Vagina (tissue), 2 donors: ENCODE results near the gene CACNB1. TPM values are rescaled to one million over a fixed set of nuclear protein-coding genes. Genes with fewer than 3 reads are reported as not detected.

Source experiments
- DNase-seq, 2 donors: peaks; one replicate each; pipeline ENCODE4 v3.0.0-alpha.2; 2017; ENCODE audit errors: extremely low spot score in 2 of 2
- H3K27ac ChIP-seq: fragments of 200-600 bp; sonication (generic); one replicate; pipeline ENCODE4 v1.5.1; 2019
- H3K27me3 ChIP-seq: fragments of 200-600 bp; sonication (generic); one replicate; pipeline ENCODE4 v1.5.1; 2019
- H3K36me3 ChIP-seq, 2 donors: fragments of 200-600 bp; sonication (generic); one replicate each; pipeline ENCODE4 v1.5.1; 2017 to 2019
- H3K4me1 ChIP-seq: fragments of 200-600 bp; sonication (generic); one replicate; pipeline ENCODE4 v1.5.1; 2019
- H3K4me3 ChIP-seq, 2 donors: fragments of 200-600 bp; sonication (generic); 1 replicate in 1 of 2; 2 replicates in 1 of 2; pipeline ENCODE4 v1.5.1; 2016 to 2019
- H3K9me3 ChIP-seq: fragments of 200-600 bp; sonication (generic); one replicate; pipeline ENCODE4 v1.5.1; 2019
- POLR2A ChIP-seq, 2 donors: fragments of 450-650 bp; IDR thresholded peaks; one replicate each; pipeline ENCODE4 v1.6.1; 2017; ENCODE audit warnings: antibody characterized with exemption in 2 of 2, mild to moderate bottlenecking in 2 of 2, moderate library complexity in 2 of 2
- POLR2AphosphoS5 ChIP-seq, 2 donors: sonication (generic); formaldehyde crosslinking; IDR thresholded peaks; one replicate each; pipeline ENCODE4 v1.9.0; 2017; ENCODE audit warnings: antibody characterized with exemption in 2 of 2, mild to moderate bottlenecking in 2 of 2, low read depth in 1 of 2; ENCODE audit not compliant: insufficient read depth in 1 of 2
- intact Hi-C: fragments of 100-400 bp; cut with DNase I; formaldehyde crosslinking; loops from one replicate; pipeline ENCODE4 v1.15.1; 2023
- total RNA-seq: library from RNA; depleted of rRNA; stranded (reverse); fragments of >200 nt; gene quantifications from one replicate; pipeline ENCODE4 v1.2.3, GENCODE V29; 2016
- TF ChIP-seq, protein P1 (sequence below), 3 experiments: fragments of 450-650 bp in 2 of 3; fragments of 200-600 bp in 1 of 3; sonication (generic) in 1 of 3; IDR thresholded peaks; one replicate each; pipeline ENCODE4 v1.5.1; 2017 to 2019; ENCODE audit warnings: antibody characterized with exemption in 3 of 3, mild to moderate bottlenecking in 2 of 3, moderate library complexity in 2 of 3

Gene CACNB1
- total RNA-seq, result 8.3 TPM

DNA sequence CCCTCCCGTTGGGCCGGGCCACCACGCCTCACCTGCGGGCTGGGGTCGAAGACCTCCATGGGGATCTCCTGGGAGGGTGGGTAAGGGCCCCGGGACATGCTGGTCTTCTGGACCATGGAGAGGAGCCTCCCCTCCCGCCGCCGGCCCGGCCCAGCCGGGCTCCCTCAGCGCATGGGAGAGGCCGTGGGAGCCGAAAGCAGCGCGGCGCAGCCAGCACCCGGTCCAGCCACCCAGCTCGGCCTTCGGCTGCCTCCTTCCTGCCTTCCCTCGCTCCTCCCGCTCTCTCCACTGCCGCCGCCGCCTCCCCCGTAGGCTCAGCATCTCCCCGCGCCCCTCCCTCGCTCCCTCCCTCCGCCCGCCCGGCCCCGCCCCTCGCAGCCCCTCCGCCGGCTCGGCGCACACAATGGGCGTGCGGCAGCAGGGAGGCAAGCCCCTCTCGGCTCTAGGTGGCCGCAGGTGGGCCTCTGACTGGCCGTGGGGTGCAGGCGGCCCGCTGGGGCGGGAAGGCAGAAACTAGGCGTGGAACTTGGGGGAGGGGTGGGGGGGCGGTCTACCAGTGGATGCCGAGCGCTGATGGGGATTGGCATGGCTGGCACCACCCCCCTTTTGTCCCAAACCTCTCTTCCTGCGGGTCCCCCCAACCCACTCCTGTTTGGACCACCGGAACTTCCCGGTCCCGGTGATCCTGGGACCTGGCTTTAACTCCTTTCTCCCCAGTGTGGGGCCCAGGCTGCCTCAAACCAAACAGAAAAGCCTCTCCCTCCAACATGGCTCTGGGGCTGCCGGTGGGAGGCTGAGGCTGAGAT lies at the start of gene CACNB1:
Gene CACNB1, minus strand, starts transcription at position 290 of the 806 bp plus-strand sequence. Its CDS starts 174 bp downstream, at position 116.
- peak in 1 of 2 donors; percentile 75 for TF ChIP-seq POLR2AphosphoS5 (IDR thresholded peaks at IDR 0.05; ENCODE audit: insufficient read depth in 1 of 2, low read depth in 1 of 2)
- TF ChIP-seq, protein P1, sequence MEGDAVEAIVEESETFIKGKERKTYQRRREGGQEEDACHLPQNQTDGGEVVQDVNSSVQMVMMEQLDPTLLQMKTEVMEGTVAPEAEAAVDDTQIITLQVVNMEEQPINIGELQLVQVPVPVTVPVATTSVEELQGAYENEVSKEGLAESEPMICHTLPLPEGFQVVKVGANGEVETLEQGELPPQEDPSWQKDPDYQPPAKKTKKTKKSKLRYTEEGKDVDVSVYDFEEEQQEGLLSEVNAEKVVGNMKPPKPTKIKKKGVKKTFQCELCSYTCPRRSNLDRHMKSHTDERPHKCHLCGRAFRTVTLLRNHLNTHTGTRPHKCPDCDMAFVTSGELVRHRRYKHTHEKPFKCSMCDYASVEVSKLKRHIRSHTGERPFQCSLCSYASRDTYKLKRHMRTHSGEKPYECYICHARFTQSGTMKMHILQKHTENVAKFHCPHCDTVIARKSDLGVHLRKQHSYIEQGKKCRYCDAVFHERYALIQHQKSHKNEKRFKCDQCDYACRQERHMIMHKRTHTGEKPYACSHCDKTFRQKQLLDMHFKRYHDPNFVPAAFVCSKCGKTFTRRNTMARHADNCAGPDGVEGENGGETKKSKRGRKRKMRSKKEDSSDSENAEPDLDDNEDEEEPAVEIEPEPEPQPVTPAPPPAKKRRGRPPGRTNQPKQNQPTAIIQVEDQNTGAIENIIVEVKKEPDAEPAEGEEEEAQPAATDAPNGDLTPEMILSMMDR (IDR thresholded peaks at IDR 0.05), result no peak
- peak in 1 of 2 donors; percentile 42 for TF ChIP-seq POLR2A (IDR thresholded peaks at IDR 0.05)
- peaks cover 0 to 13% of the 10 kb centered on the region in 2 donors for H3K36me3 ChIP-seq
- no peaks in the 10 kb centered on the region for H3K27me3 ChIP-seq
- intact Hi-C loops, result no loop called here
- DNase-seq, result no peak
- no peaks in the 10 kb centered on the region for H3K9me3 ChIP-seq
- H3K4me1 ChIP-seq, result peaks cover 67% of the 10 kb centered on the region
- peak within 1 kb of the TSS; percentile 95 for H3K27ac ChIP-seq
- H3K4me3 ChIP-seq, result peak within 1 kb of the TSS; percentile 78 to 89

DNA sequence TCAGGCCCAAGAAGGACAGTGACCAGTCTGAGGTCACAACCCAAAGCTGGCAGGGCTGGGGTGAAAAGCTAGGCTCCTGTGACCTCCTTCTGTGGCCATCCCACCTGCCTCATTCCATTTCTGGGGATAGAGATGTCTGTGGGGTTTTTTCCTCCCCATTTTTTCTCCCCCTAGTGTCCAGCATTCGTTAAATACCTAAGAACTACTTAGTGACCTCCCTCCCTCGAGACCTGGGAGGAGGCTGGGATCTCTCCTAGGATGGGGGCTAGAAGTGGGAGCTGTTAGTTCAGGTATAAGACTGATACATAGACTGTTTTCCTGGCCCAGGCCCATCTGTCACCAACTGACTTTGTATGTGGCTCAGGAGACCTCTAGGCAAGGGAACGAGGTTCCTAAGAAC lies 48.8 kb upstream of the CACNB1 start:
- TF ChIP-seq POLR2A (IDR thresholded peaks at IDR 0.05) (no peak), POLR2AphosphoS5 (IDR thresholded peaks at IDR 0.05; ENCODE audit: insufficient read depth in 1 of 2, low read depth in 1 of 2) (no peak)
- TF ChIP-seq, protein P1 (IDR thresholded peaks at IDR 0.05), result no peak
- H3K4me1 ChIP-seq, result peaks cover 7% of the 10 kb centered on the region
- intact Hi-C loops, result loop anchor here (10.0 kb wide), 1 partner anchor 81 kb away; the partner anchor contains the start of gene ARL5C
- no peaks in the 10 kb centered on the region for H3K36me3 ChIP-seq
- no peak overlapping the region for H3K4me3 ChIP-seq
- H3K27me3 ChIP-seq, result no peaks in the 10 kb centered on the region
- DNase-seq, result no peak
- no peaks in the 10 kb centered on the region for H3K9me3 ChIP-seq
- no peak overlapping the region for H3K27ac ChIP-seq

DNA sequence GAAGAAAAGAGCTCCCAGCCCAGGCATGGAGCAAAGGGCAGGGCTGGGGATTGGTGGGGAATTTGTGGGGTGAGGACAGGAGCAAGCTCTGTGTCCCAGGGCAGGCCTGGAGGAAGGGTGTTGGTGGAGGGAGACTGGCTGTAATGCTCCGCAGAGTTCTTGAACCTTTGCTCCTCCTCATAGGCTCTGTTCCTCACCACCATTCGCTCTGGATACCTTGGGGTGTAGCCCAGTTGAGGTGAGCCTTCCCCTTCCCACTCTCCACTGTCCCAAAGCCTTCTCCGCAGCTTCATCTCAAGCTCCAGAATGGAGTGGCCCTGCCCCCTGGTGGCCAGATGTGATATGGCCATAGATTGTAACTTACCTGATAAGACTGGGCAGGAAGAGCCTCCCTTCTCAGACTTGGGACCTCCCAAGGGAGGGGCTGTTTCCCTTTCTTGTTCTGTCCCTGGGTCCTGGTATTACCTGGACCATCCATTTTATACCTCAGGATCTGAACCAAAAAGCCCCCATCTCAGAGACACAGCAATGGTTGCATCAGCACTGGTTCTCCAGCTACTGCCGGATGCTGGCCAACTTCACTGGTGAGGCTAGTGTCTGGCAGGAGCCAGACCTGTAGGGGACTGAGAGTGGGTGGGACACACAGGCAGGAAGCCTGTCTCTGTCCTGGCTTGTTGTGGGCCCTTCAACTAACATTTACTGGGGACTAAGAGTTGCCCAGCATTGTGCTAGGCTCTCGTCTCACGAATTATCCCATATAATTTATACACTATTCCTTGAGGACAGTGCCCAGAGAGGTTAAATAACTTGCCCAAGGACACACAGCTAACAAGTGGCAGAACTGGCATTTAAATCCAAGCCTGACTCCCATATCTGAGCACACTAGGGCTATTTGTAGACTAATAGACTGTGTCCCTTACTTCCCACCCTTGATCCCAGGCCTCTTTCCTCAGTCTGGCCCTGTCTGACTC lies 47.4 kb upstream of the CACNB1 start:
- DNase-seq, result no peak
- TF ChIP-seq, protein P1 (IDR thresholded peaks at IDR 0.05), result peak; percentile 86 to 97 (median 91)
- TF ChIP-seq POLR2AphosphoS5 (IDR thresholded peaks at IDR 0.05; ENCODE audit: insufficient read depth in 1 of 2, low read depth in 1 of 2) (no peak), POLR2A (IDR thresholded peaks at IDR 0.05) (no peak)
- Histone ChIP-seq H3K36me3 (no peaks in the 10 kb centered on the region), H3K27ac (no peak overlapping the region), H3K27me3 (no peaks in the 10 kb centered on the region), H3K4me1 (peaks cover 7% of the 10 kb centered on the region), H3K9me3 (no peaks in the 10 kb centered on the region), H3K4me3 (no peak overlapping the region)
- intact Hi-C loops, result loop anchor here (10.0 kb wide), 1 partner anchor 80 kb away; the partner anchor contains the start of gene ARL5C

DNA sequence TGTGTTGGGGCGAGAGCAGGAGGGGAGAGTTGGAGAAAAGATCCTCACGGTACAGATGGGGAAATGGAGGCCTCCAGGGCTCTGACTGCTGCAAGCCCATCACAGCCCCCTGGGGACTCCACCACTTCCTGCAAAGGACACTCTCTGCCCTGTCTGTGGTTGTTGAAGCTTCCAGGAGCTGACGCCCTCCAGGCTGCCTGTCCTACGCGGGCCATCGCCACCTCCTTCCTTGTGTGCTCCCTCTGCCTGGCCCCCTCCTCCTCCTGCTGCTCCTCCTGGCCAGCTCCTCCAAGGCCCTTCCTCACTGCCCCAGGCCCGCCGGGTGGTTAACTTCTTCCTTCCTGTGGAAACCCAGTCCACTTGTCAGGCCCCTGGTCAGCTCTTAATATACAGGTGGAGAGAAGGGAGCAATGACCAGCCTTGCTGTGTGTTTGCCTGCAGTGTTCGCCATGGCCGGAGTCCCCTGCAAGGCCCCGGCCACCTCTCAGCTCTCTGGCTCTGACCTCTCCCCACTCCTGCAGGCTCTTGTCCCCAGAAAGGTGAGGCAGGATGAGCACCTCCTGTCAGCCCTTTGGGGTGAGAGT lies 46.6 kb upstream of the CACNB1 start:
- Histone ChIP-seq H3K4me1 (peaks cover 7% of the 10 kb centered on the region), H3K27me3 (no peaks in the 10 kb centered on the region), H3K27ac (no peak overlapping the region), H3K4me3 (no peak overlapping the region), H3K36me3 (no peaks in the 10 kb centered on the region), H3K9me3 (no peaks in the 10 kb centered on the region)
- DNase-seq, result no peak
- intact Hi-C loops, result loop anchor here (10.0 kb wide), 1 partner anchor 79 kb away; the partner anchor contains the start of gene ARL5C
- TF ChIP-seq, protein P1 (IDR thresholded peaks at IDR 0.05), result no peak
- TF ChIP-seq POLR2AphosphoS5 (IDR thresholded peaks at IDR 0.05; ENCODE audit: insufficient read depth in 1 of 2, low read depth in 1 of 2) (no peak), POLR2A (IDR thresholded peaks at IDR 0.05) (no peak)
